ENCODE results near the gene SNED1. TPM values are rescaled to one million over a fixed set of nuclear protein-coding genes. Genes with fewer than 3 reads are reported as not detected.

Gene SNED1
- total and polyA plus RNA-seq, 2 donors (not counting 1 experiment from before 2014, with no cell fraction given): 27.2 to 39.5 TPM

DNA sequence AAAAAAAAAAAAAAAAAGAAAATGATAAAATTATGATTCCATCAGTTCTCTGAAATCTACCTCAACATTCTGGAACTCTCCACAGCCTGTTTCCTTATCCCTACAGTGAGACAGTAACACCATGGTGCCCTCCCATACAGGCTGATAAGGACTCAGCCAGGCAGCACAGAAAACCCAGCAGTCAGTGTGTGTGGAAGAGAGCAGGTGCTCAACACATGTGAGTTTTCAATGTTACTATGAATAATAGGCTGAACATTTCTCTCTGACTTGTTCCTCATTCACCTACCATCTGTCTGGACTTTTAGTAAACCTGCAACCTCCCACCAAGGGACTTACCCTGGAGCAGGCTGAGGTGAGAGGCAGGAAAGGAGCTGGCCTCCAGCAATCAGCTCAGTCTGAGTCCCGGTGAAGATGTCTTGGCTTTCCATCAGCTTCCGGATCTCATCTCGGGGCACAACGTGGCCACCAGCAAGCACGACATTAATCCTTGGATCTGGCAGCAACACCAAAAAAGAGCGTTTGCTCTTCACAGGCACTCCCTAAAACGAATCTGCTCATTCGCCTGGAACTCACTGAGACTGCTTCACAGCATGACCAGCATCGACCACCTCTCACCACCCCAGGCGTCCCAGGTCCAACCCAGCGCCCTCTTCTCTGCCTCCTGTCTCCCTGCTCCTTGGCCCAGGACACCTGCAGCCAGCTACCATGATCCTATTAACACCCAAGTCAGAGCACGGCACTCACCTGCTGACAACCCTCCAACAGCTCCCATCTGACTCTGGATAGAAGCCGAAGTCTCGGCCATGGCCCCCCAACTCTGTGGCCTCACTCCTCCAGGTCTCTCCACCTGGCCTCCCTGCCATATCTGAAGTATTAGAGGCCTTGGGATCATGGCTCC, 134.4 kb downstream of the SNED1 start:
- no peaks in the 10 kb centered on the region for H3K79me2 ChIP-seq (ENCODE audit: control insufficient read depth, insufficient read depth, low read length)
- H4K20me1 ChIP-seq (ENCODE audit: control insufficient read depth, extremely low read depth, insufficient read depth, low read length): no peaks in the 10 kb centered on the region
- no peaks in the 10 kb centered on the region for H3K4me1 ChIP-seq (ENCODE audit: control insufficient read depth, extremely low read depth, insufficient read depth, low read length)
- H3K36me3 ChIP-seq (ENCODE audit: control insufficient read depth, insufficient read depth, low read length): peaks cover 1% of the 10 kb centered on the region
- H3K4me3 ChIP-seq (replicated peaks in 1 of 4; ENCODE audit: control extremely low read depth in 1 of 4, insufficient read depth in 1 of 4, low read depth in 3 of 4, low read length in 4 of 4): no peak overlapping the region
- no peak overlapping the region for H2AFZ ChIP-seq (ENCODE audit: low read length)
- DNase-seq (ENCODE audit: low read depth in 2 of 2): no peak
- no peak overlapping the region for H3K4me2 ChIP-seq (ENCODE audit: extremely low read depth, insufficient read depth, low read length)
- no peak overlapping the region for H3K27ac ChIP-seq (ENCODE audit: insufficient read depth, low read length)
- H3K27me3 ChIP-seq (ENCODE audit: control insufficient read depth, insufficient read depth, low read length): no peaks in the 10 kb centered on the region
- TF ChIP-seq, protein P1, sequence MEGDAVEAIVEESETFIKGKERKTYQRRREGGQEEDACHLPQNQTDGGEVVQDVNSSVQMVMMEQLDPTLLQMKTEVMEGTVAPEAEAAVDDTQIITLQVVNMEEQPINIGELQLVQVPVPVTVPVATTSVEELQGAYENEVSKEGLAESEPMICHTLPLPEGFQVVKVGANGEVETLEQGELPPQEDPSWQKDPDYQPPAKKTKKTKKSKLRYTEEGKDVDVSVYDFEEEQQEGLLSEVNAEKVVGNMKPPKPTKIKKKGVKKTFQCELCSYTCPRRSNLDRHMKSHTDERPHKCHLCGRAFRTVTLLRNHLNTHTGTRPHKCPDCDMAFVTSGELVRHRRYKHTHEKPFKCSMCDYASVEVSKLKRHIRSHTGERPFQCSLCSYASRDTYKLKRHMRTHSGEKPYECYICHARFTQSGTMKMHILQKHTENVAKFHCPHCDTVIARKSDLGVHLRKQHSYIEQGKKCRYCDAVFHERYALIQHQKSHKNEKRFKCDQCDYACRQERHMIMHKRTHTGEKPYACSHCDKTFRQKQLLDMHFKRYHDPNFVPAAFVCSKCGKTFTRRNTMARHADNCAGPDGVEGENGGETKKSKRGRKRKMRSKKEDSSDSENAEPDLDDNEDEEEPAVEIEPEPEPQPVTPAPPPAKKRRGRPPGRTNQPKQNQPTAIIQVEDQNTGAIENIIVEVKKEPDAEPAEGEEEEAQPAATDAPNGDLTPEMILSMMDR (conservative IDR thresholded peaks at IDR 0.05 in 1 of 2, IDR thresholded peaks at IDR 0.05 in 1 of 2; ENCODE audit: low read depth in 1 of 2, low read length in 2 of 2): no peak
- TF ChIP-seq EZH2 (IDR thresholded peaks at IDR 0.05; ENCODE audit: low read length, missing control alignments): no peak
- no peaks in the 10 kb centered on the region for H3K9me3 ChIP-seq (ENCODE audit: control insufficient read depth, insufficient read depth, low read depth, low read length)
- H3K9ac ChIP-seq (ENCODE audit: insufficient read depth, low read length): no peak overlapping the region

DNA sequence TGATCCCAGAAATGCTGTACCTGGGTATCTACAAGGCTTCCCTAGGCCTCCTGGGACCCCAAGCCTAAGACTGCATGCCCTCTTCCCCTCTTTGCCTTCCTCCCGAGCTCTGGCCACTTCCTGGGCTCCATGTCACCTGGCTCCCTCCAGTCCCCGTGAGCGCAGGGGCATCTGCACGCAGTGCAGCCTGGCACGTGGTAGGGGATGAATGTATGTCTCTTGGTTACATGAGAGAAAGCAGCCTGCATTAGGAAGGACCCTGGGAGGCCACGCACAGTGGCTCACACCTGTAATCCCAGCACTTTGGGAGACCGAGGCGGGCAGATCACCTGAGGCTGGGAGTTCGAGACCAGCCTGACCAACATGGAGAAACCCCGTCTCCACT, 135.0 kb downstream of the SNED1 start:
- no peak for DNase-seq (ENCODE audit: low read depth in 2 of 2)
- Histone ChIP-seq H3K27ac (ENCODE audit: insufficient read depth, low read length) (no peak overlapping the region), H2AFZ (ENCODE audit: low read length) (no peak overlapping the region), H3K9me3 (ENCODE audit: control insufficient read depth, insufficient read depth, low read depth, low read length) (no peaks in the 10 kb centered on the region), H3K4me1 (ENCODE audit: control insufficient read depth, extremely low read depth, insufficient read depth, low read length) (no peaks in the 10 kb centered on the region), H3K36me3 (ENCODE audit: control insufficient read depth, insufficient read depth, low read length) (peaks cover 1% of the 10 kb centered on the region), H4K20me1 (ENCODE audit: control insufficient read depth, extremely low read depth, insufficient read depth, low read length) (no peaks in the 10 kb centered on the region), H3K27me3 (ENCODE audit: control insufficient read depth, insufficient read depth, low read length) (no peaks in the 10 kb centered on the region), H3K4me2 (ENCODE audit: extremely low read depth, insufficient read depth, low read length) (no peak overlapping the region), H3K79me2 (ENCODE audit: control insufficient read depth, insufficient read depth, low read length) (no peaks in the 10 kb centered on the region), H3K4me3 (replicated peaks in 1 of 4; ENCODE audit: control extremely low read depth in 1 of 4, insufficient read depth in 1 of 4, low read depth in 3 of 4, low read length in 4 of 4) (no peak overlapping the region), H3K9ac (ENCODE audit: insufficient read depth, low read length) (no peak overlapping the region)
- no peak for TF ChIP-seq EZH2 (IDR thresholded peaks at IDR 0.05; ENCODE audit: low read length, missing control alignments)
- TF ChIP-seq, protein P1 (conservative IDR thresholded peaks at IDR 0.05 in 1 of 2, IDR thresholded peaks at IDR 0.05 in 1 of 2; ENCODE audit: low read depth in 1 of 2, low read length in 2 of 2): no peak

DNA sequence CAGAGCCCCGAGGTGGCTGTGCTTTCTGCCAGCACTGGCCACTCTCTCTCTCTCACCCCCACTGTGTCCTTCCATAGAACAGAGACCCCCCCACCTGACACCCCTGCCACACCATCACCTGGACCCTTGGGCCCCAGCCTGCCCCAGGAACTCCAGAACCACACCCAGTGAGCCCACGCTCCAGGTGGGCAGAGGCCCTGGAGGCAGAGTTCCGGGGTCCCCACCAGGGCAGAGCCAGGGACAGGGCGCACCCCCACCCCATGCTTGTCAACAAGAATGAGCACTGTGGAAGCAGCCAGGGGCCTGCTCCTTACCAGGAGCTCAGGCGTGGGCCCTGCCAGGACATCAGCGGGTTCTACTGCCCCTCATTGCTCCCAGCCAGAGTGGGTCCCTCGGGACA, 136.3 kb downstream of the SNED1 start:
- DNase-seq (ENCODE audit: low read depth in 2 of 2): no peak
- H3K27me3 ChIP-seq (ENCODE audit: control insufficient read depth, insufficient read depth, low read length): no peaks in the 10 kb centered on the region
- no peaks in the 10 kb centered on the region for H3K4me1 ChIP-seq (ENCODE audit: control insufficient read depth, extremely low read depth, insufficient read depth, low read length)
- H3K4me3 ChIP-seq (replicated peaks in 1 of 4; ENCODE audit: control extremely low read depth in 1 of 4, insufficient read depth in 1 of 4, low read depth in 3 of 4, low read length in 4 of 4): no peak overlapping the region
- H3K27ac ChIP-seq (ENCODE audit: insufficient read depth, low read length): no peak overlapping the region
- H3K36me3 ChIP-seq (ENCODE audit: control insufficient read depth, insufficient read depth, low read length): peaks cover 1% of the 10 kb centered on the region
- H2AFZ ChIP-seq (ENCODE audit: low read length): no peak overlapping the region
- TF ChIP-seq, protein P1 (conservative IDR thresholded peaks at IDR 0.05 in 1 of 2, IDR thresholded peaks at IDR 0.05 in 1 of 2; ENCODE audit: low read depth in 1 of 2, low read length in 2 of 2): no peak
- TF ChIP-seq EZH2 (IDR thresholded peaks at IDR 0.05; ENCODE audit: low read length, missing control alignments): no peak
- no peak overlapping the region for H3K4me2 ChIP-seq (ENCODE audit: extremely low read depth, insufficient read depth, low read length)
- H3K79me2 ChIP-seq (ENCODE audit: control insufficient read depth, insufficient read depth, low read length): no peaks in the 10 kb centered on the region
- no peaks in the 10 kb centered on the region for H3K9me3 ChIP-seq (ENCODE audit: control insufficient read depth, insufficient read depth, low read depth, low read length)
- H3K9ac ChIP-seq (ENCODE audit: insufficient read depth, low read length): no peak overlapping the region
- no peaks in the 10 kb centered on the region for H4K20me1 ChIP-seq (ENCODE audit: control insufficient read depth, extremely low read depth, insufficient read depth, low read length)
